AG04449 (cell line): ENCODE results near the gene FAM53B.

ENCODE experiments used
- CTCF ChIA-PET: fragments of 350-600 bp; formaldehyde crosslinking; extraction: SDS; loops from one replicate; lab custom pipeline; 2021; ENCODE audit warnings: antibody characterized with exemption; lab: Yijun Ruan, JAX
- POLR2A ChIA-PET: fragments of 400-600, 350-600 bp; formaldehyde crosslinking; extraction: SDS; loops from one replicate; lab custom pipeline; 2020; ENCODE audit warnings: antibody characterized with exemption, inconsistent platforms; lab: Yijun Ruan, JAX
- DNase-seq: peaks from one replicate; pipeline ENCODE4 v3.0.0-alpha.2; 2010; ENCODE audit warnings: low read depth, low spot score
- H3K4me3 ChIP-seq: 2 replicates; pipeline ENCODE4 v1.5.1; 2011; ENCODE audit warnings: low read depth, mild to moderate bottlenecking, control low read depth, low read length
- CTCF ChIP-seq: IDR thresholded peaks from one replicate; pipeline ENCODE4 v1.5.1; 2011; ENCODE audit warnings: mild to moderate bottlenecking, moderate library complexity, low read length, control low read depth, inconsistent platforms; ENCODE audit not compliant: insufficient read depth; ENCODE audit errors: missing control alignments

Gene FAM53B

GRCh38 chr10:124641282-124642087, 102.7 kb downstream of the FAM53B start:
- H3K4me3 ChIP-seq, result no peak overlapping the region
- TF ChIP-seq CTCF, result no peak
- ChIA-PET CTCF (no interaction called here), POLR2A (no interaction called here)
- no peak for DNase-seq

GRCh38 chr10:124640538-124641231, 103.5 kb downstream of the FAM53B start:
- no peak for DNase-seq
- no peak for TF ChIP-seq CTCF
- ChIA-PET POLR2A (no interaction called here), CTCF (no interaction called here)
- no peak overlapping the region for H3K4me3 ChIP-seq

- no peak for TF ChIP-seq CTCF
- no peak overlapping the region for H3K4me3 ChIP-seq
- DNase-seq, result no peak
- CTCF ChIA-PET, result no interaction called here
- POLR2A ChIA-PET, result interaction anchor here (1.1 kb wide), 1 partner anchor 12 kb away, joined by 3 read pairs; no protein-coding TSS in a partner anchor
Observed at GRCh38 chr10:124640056-124640455, 104.1 kb downstream of the FAM53B start.

- TF ChIP-seq CTCF, result no peak
- CTCF ChIA-PET, result no interaction called here
Observed at GRCh38 chr10:124639646-124640045, 104.5 kb downstream of the FAM53B start.

GRCh38 chr10:124639206-124639605, 105.0 kb downstream of the FAM53B start:
- POLR2A ChIA-PET, result interaction anchor here (1.1 kb wide), 1 partner anchor 11 kb away, joined by 3 read pairs; no protein-coding TSS in a partner anchor
- CTCF ChIA-PET, result no interaction called here
- no peak for TF ChIP-seq CTCF
- no peak overlapping the region for H3K4me3 ChIP-seq
- no peak for DNase-seq

More at GRCh38 chr10:124639646-124640045, 104.5 kb downstream of the FAM53B start:
- POLR2A ChIA-PET, result interaction anchor here (1.1 kb wide), 1 partner anchor 11 kb away, joined by 3 read pairs; no protein-coding TSS in a partner anchor
- no peak for DNase-seq
- H3K4me3 ChIP-seq, result no peak overlapping the region

- no peak overlapping the region for H3K4me3 ChIP-seq
- DNase-seq, result no peak
- CTCF ChIA-PET, result no interaction called here
- POLR2A ChIA-PET, result no interaction called here
- TF ChIP-seq CTCF, result no peak
Observed at GRCh38 chr10:124637746-124638145, 106.4 kb downstream of the FAM53B start.
